IMR-90 (cell line): ENCODE data around the gene TRABD. TPM values are rescaled to one million over a fixed set of nuclear protein-coding genes. Genes with fewer than 3 reads are reported as not detected.

Experiments used
- ATAC-seq: fragments of 200-7000 bp; cut with Tn5 transposase; 2 replicates; pipeline ENCODE4 v1.9.1; 2020; ENCODE audit warnings: low read depth, mild to moderate bottlenecking, moderate library complexity
- BruUV-seq: library from RNA; stranded (reverse); fragments of 400-500 nt; replicated peaks from 2 replicates; lab custom pipeline; 2021; lab: Mats Ljungman, UMichigan
- CTCF ChIA-PET: fragments of 300-600 bp; formaldehyde crosslinking; extraction: SDS; loops from one replicate; lab custom pipeline; 2021; ENCODE audit warnings: antibody characterized with exemption; lab: Yijun Ruan, JAX
- POLR2A ChIA-PET: fragments of 300-600 bp; sonication (Branson Sonifier 250); formaldehyde crosslinking; loops from one replicate; lab custom pipeline; 2022; ENCODE audit warnings: antibody characterized with exemption; ENCODE audit not compliant: unreplicated experiment; lab: Charles Lee
- DNase-seq: peaks from one replicate; pipeline ENCODE4 v3.0.0; 2013
- H2AFZ ChIP-seq: replicated peaks from 2 replicates; pipeline ENCODE3; 2013; ENCODE audit warnings: low read length, mild to moderate bottlenecking; ENCODE audit not compliant: poor library complexity
- H2AK5ac ChIP-seq: 2 replicates; pipeline ENCODE4 v1.6.1; 2013; ENCODE audit warnings: low read depth, low read length, inconsistent platforms
- H2AK9ac ChIP-seq: replicated peaks from 2 replicates; pipeline ENCODE3; 2013; ENCODE audit warnings: mild to moderate bottlenecking, low read depth, low read length, moderate library complexity; ENCODE audit not compliant: poor library complexity
- H2BK120ac ChIP-seq: 2 replicates; pipeline ENCODE4 v1.6.1; 2013; ENCODE audit warnings: low read depth, low read length, inconsistent platforms
- H2BK15ac ChIP-seq: 3 replicates; pipeline ENCODE4 v1.6.1; 2013; ENCODE audit warnings: low read depth, low read length, inconsistent platforms
- H2BK20ac ChIP-seq: 2 replicates; pipeline ENCODE4 v1.6.1; 2013; ENCODE audit warnings: low read depth, mild to moderate bottlenecking, inconsistent platforms, low read length, moderate library complexity
- H2BK5ac ChIP-seq: 2 replicates; pipeline ENCODE4 v1.6.1; 2013; ENCODE audit warnings: mild to moderate bottlenecking, low read depth, low read length, inconsistent platforms; ENCODE audit not compliant: poor library complexity, severe bottlenecking
- H3K14ac ChIP-seq: replicated peaks from 2 replicates; pipeline ENCODE4 v1.6.1; 2013; ENCODE audit warnings: low read depth, low read length, inconsistent platforms
- H3K18ac ChIP-seq: 2 replicates; pipeline ENCODE4 v1.6.1; 2013; ENCODE audit warnings: low read depth, low read length, control low read depth
- H3K23ac ChIP-seq: 2 replicates; pipeline ENCODE4 v1.6.1; 2013; ENCODE audit warnings: low read depth, low read length, inconsistent platforms
- H3K27ac ChIP-seq: 2 replicates; pipeline ENCODE4 v1.5.1; 2013; ENCODE audit warnings: mild to moderate bottlenecking, control low read depth, low read length; ENCODE audit not compliant: insufficient read depth
- H3K27me3 ChIP-seq: 2 replicates; pipeline ENCODE4 v1.6.1; 2013; ENCODE audit warnings: low read length; ENCODE audit not compliant: control insufficient read depth, insufficient read depth
- H3K36me3 ChIP-seq: 2 replicates; pipeline ENCODE4 v1.6.1; 2013; ENCODE audit warnings: low read length, mixed read lengths; ENCODE audit not compliant: control insufficient read depth, insufficient read depth
- H3K4ac ChIP-seq: 2 replicates; pipeline ENCODE4 v1.6.1; 2013; ENCODE audit warnings: low read depth, low read length, inconsistent platforms
- H3K4me1 ChIP-seq: 2 replicates; pipeline ENCODE4 v1.6.1; 2013; ENCODE audit warnings: low read length, mixed read lengths; ENCODE audit not compliant: control insufficient read depth, insufficient read depth
- H3K4me2 ChIP-seq: 2 replicates; pipeline ENCODE4 v1.6.1; 2013; ENCODE audit warnings: low read depth, mild to moderate bottlenecking, control low read depth, low read length, moderate library complexity
- H3K4me3 ChIP-seq: 2 replicates; pipeline ENCODE4 v1.5.1; 2013; ENCODE audit warnings: low read depth, mild to moderate bottlenecking, control low read depth, low read length, moderate library complexity; ENCODE audit not compliant: insufficient read depth
- H3K56ac ChIP-seq: 2 replicates; pipeline ENCODE4 v1.6.1; 2013; ENCODE audit warnings: low read length, inconsistent platforms; ENCODE audit not compliant: insufficient read depth; ENCODE audit errors: extremely low read depth
- H3K79me1 ChIP-seq, 2 experiments: 2 replicates each; pipeline ENCODE4 v1.6.1; 2013; ENCODE audit warnings: low read length in 2 of 2, inconsistent platforms in 1 of 2, low read depth in 1 of 2
- H3K9ac ChIP-seq: 2 replicates; pipeline ENCODE4 v1.6.1; 2013; ENCODE audit warnings: low read depth, low read length, control low read depth
- H3K9me1 ChIP-seq: 2 replicates; pipeline ENCODE4 v1.6.1; 2013; ENCODE audit warnings: low read length, inconsistent platforms; ENCODE audit not compliant: insufficient read depth
- H3K9me3 ChIP-seq: 2 replicates; pipeline ENCODE4 v1.6.1; 2013; ENCODE audit warnings: low read length; ENCODE audit not compliant: control insufficient read depth, insufficient read depth
- H4K20me1 ChIP-seq: 2 replicates; pipeline ENCODE4 v1.6.1; 2013; ENCODE audit warnings: low read length, inconsistent platforms; ENCODE audit not compliant: insufficient read depth
- H4K5ac ChIP-seq: 2 replicates; pipeline ENCODE4 v1.6.1; 2013; ENCODE audit warnings: mild to moderate bottlenecking, low read depth, low read length, control low read depth
- H4K8ac ChIP-seq, 2 experiments: 2 replicates each; pipeline ENCODE4 v1.6.1; 2013; ENCODE audit warnings: low read depth in 2 of 2, low read length in 2 of 2, control low read depth in 1 of 2, inconsistent platforms in 1 of 2
- H4K91ac ChIP-seq: 2 replicates; pipeline ENCODE4 v1.6.1; 2013; ENCODE audit warnings: low read depth, low read length, inconsistent platforms; ENCODE audit not compliant: insufficient read depth
- FOS ChIP-seq: fragments of 150-350 bp; IDR thresholded peaks from 2 replicates; pipeline ENCODE4 v1.6.1; 2016; ENCODE audit warnings: low read depth, low read length
- POLR2A ChIP-seq: IDR thresholded peaks from 2 replicates; pipeline ENCODE4 v1.6.1; 2012; ENCODE audit warnings: mild to moderate bottlenecking, low read depth, low read length
- RCOR1 ChIP-seq: IDR thresholded peaks from 2 replicates; pipeline ENCODE4 v1.6.1; 2012; ENCODE audit warnings: mild to moderate bottlenecking, low read length, improper control_type of control experiment; ENCODE audit not compliant: insufficient replicate concordance
- WGBS, 2 experiments: methylation state at CpG; one replicate each; pipeline versions ENCODE4 v1.1.5 to v1.1.7; 2013; ENCODE audit warnings: missing lambda C conversion rate in 2 of 2; ENCODE audit not compliant: insufficient read length in 1 of 2; ENCODE audit errors: extremely low coverage in 2 of 2; 5-methylcytosine and 5-hydroxymethylcytosine counted together
- dilution Hi-C: fragments of 300-500 bp; cut with HindIII; formaldehyde crosslinking; loops from one replicate; pipeline ENCODE4 v1.14.3; 2018; ENCODE audit warnings: low sequenced_read_pairs; ENCODE audit not compliant: unreplicated experiment
- in situ Hi-C: fragments of 300-500 bp; cut with MboI; formaldehyde crosslinking; loops from 3 replicates; pipeline ENCODE4 v1.14.3; 2019; ENCODE audit warnings: low sequenced_read_pairs, inconsistent platforms, mixed read lengths
- intact Hi-C: fragments of 100-400 bp; cut with micrococcal nuclease; formaldehyde crosslinking; loops from 2 replicates; pipeline ENCODE4 v1.10.0; 2022
- polyA plus RNA-seq, 3 experiments: library from polyadenylated mRNA; depleted of rRNA; stranded (reverse); fragments of >200 nt; gene quantifications; 2 replicates each; pipeline ENCODE4 v1.2.3, GENCODE V29; 2012; ENCODE audit warnings: low replicate concordance in 1 of 3
- total RNA-seq: library from RNA; depleted of rRNA; stranded (reverse); fragments of >200 nt; gene quantifications from 2 replicates; pipeline ENCODE4 v1.2.3, GENCODE V29; 2012
- TF ChIP-seq, protein P1 (sequence below): fragments of 150-350 bp; IDR thresholded peaks from 2 replicates; pipeline ENCODE4 v1.6.1; 2017; ENCODE audit warnings: mild to moderate bottlenecking, antibody characterized with exemption, low read length, low read depth

Gene TRABD
- total and polyA plus RNA-seq, 2 of the 4 experiments (the other 2 are of a cell fraction), result 13.4 to 42.7 TPM

DNA sequence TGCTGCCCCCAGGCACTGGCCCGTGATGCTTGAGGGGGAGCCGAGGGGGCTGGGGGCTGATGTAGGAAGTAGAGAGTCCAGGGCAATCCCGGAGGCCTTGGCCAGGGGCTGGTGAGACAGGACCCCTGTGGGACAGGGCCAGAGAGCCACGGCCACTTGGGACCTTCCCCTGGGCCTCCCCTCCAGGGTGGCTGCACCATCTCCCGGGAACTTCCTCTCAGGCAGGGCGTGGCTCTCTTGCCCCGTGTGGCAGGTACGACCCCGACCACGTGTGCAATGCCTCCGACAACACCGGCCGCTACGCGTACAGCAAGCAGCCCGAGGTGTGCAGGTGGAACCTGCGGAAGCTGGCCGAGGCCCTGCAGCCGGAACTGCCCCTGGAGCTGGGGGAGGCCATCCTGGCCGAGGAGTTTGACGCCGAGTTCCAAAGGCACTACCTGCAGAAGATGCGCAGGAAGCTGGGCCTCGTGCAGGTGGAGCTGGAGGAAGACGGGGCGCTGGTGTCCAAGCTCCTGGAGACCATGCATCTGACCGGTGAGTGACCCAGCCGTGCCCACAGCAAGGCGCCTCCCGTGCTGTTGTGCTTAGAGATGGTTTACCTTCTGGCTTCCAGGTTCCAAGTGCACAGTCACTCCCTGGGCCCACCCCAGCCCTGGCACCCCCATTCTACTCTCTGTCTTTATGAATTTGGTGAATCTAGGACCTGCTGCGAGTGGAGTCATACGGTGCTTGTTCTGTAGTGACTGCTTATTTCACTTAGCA is 24.8 kb downstream of the TRABD start:
- peaks cover 63% of the 10 kb centered on the region for H4K20me1 ChIP-seq
- TF ChIP-seq POLR2A (no peak), RCOR1 (no peak), FOS (no peak)
- TF ChIP-seq, protein P1, sequence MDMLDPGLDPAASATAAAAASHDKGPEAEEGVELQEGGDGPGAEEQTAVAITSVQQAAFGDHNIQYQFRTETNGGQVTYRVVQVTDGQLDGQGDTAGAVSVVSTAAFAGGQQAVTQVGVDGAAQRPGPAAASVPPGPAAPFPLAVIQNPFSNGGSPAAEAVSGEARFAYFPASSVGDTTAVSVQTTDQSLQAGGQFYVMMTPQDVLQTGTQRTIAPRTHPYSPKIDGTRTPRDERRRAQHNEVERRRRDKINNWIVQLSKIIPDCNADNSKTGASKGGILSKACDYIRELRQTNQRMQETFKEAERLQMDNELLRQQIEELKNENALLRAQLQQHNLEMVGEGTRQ, result no peak
- no peak overlapping the region for H4K91ac ChIP-seq
- no peak overlapping the region for H3K23ac ChIP-seq
- no peak overlapping the region for H4K5ac ChIP-seq
- DNase-seq, result no peak
- dilution Hi-C loops, result no loop called here
- peak overlapping the region; percentile 35 for H2AFZ ChIP-seq
- H3K9ac ChIP-seq, result no peak overlapping the region
- no peak overlapping the region for H3K4me3 ChIP-seq
- no peak overlapping the region for H3K14ac ChIP-seq
- no peak overlapping the region for H2BK20ac ChIP-seq
- no peaks in the 10 kb centered on the region for H3K4me1 ChIP-seq
- H3K9me1 ChIP-seq, result peaks cover 3% of the 10 kb centered on the region; the same call in 1 of the 2 replicates
- no peak overlapping the region for H4K8ac ChIP-seq
- ChIA-PET POLR2A (no interaction called here), CTCF (no interaction called here)
- H2BK5ac ChIP-seq, result no peak overlapping the region
- in situ Hi-C loops, result loop anchor here (5.0 to 25.0 kb wide), 3 partner anchors 63 to 398 kb away; no protein-coding TSS in a partner anchor
- no peaks in the 10 kb centered on the region for H3K9me3 ChIP-seq
- no peak for ATAC-seq
- no peak overlapping the region for H2BK120ac ChIP-seq
- no peak overlapping the region for H3K18ac ChIP-seq
- H2AK5ac ChIP-seq, result no peak overlapping the region
- no peaks in the 10 kb centered on the region for H3K27me3 ChIP-seq
- WGBS, 2 experiments, result 94% methylated on average over 12 of the region's 32 CpGs; no CpG with 5 or more reads in 1 of the 2 experiments
- no TSS peak for BruUV-seq
- no peak overlapping the region for H2AK9ac ChIP-seq
- no peak overlapping the region for H3K4me2 ChIP-seq
- H3K4ac ChIP-seq, result no peak overlapping the region
- H3K27ac ChIP-seq, result no peak overlapping the region
- intact Hi-C loops, result no loop called here
- H3K36me3 ChIP-seq, result peaks cover 47% of the 10 kb centered on the region
- H3K79me1 ChIP-seq, result peaks cover 16 to 72% of the 10 kb centered on the region in 2 experiments
- H2BK15ac ChIP-seq, result no peak overlapping the region
- no peak overlapping the region for H3K56ac ChIP-seq
